Vagina (tissue), 2 donors: ENCODE results near the gene SMAD6. TPM values are rescaled to one million over a fixed set of nuclear protein-coding genes. Genes with fewer than 3 reads are reported as not detected.

Experiments
- DNase-seq, 2 donors: peaks; one replicate each; pipeline ENCODE4 v3.0.0-alpha.2; 2017; ENCODE audit errors: extremely low spot score in 2 of 2
- H3K27ac ChIP-seq: fragments of 200-600 bp; sonication (generic); one replicate; pipeline ENCODE4 v1.5.1; 2019
- H3K27me3 ChIP-seq: fragments of 200-600 bp; sonication (generic); one replicate; pipeline ENCODE4 v1.5.1; 2019
- H3K36me3 ChIP-seq, 2 donors: fragments of 200-600 bp; sonication (generic); one replicate each; pipeline ENCODE4 v1.5.1; 2017 to 2019
- H3K4me1 ChIP-seq: fragments of 200-600 bp; sonication (generic); one replicate; pipeline ENCODE4 v1.5.1; 2019
- H3K4me3 ChIP-seq, 2 donors: fragments of 200-600 bp; sonication (generic); 1 replicate in 1 of 2; 2 replicates in 1 of 2; pipeline ENCODE4 v1.5.1; 2016 to 2019
- H3K9me3 ChIP-seq: fragments of 200-600 bp; sonication (generic); one replicate; pipeline ENCODE4 v1.5.1; 2019
- CTCF ChIP-seq, 3 experiments: fragments of 450-650 bp in 2 of 3; fragments of 200-600 bp in 1 of 3; sonication (generic) in 1 of 3; IDR thresholded peaks; one replicate each; pipeline ENCODE4 v1.5.1; 2017 to 2019; ENCODE audit warnings: antibody characterized with exemption in 3 of 3, mild to moderate bottlenecking in 2 of 3, moderate library complexity in 2 of 3
- POLR2A ChIP-seq, 2 donors: fragments of 450-650 bp; IDR thresholded peaks; one replicate each; pipeline ENCODE4 v1.6.1; 2017; ENCODE audit warnings: antibody characterized with exemption in 2 of 2, mild to moderate bottlenecking in 2 of 2, moderate library complexity in 2 of 2
- POLR2AphosphoS5 ChIP-seq, 2 donors: sonication (generic); formaldehyde crosslinking; IDR thresholded peaks; one replicate each; pipeline ENCODE4 v1.9.0; 2017; ENCODE audit warnings: antibody characterized with exemption in 2 of 2, mild to moderate bottlenecking in 2 of 2, low read depth in 1 of 2; ENCODE audit not compliant: insufficient read depth in 1 of 2
- intact Hi-C: fragments of 100-400 bp; cut with DNase I; formaldehyde crosslinking; loops from one replicate; pipeline ENCODE4 v1.15.1; 2023
- total RNA-seq: library from RNA; depleted of rRNA; stranded (reverse); fragments of >200 nt; gene quantifications from one replicate; pipeline ENCODE4 v1.2.3, GENCODE V29; 2016

The SMAD6 gene
- total RNA-seq, 1 donor from 2014 or later = 28.5 TPM

- intact Hi-C loops = no loop called here
- H3K27me3 ChIP-seq = no peaks in the 10 kb centered on the region
- no peak overlapping the region for H3K27ac ChIP-seq
- TF ChIP-seq POLR2A (IDR thresholded peaks at IDR 0.05) = no peak
- no peak for TF ChIP-seq POLR2AphosphoS5 (IDR thresholded peaks at IDR 0.05; ENCODE audit: insufficient read depth in 1 of 2, low read depth in 1 of 2)
- H3K36me3 ChIP-seq = no peaks in the 10 kb centered on the region
- H3K9me3 ChIP-seq = no peaks in the 10 kb centered on the region
- DNase-seq = no peak
- no peak overlapping the region for H3K4me3 ChIP-seq
- H3K4me1 ChIP-seq = peaks cover 12% of the 10 kb centered on the region
These were observed 5.3 kb upstream of the SMAD6 start for GRCh38 chr15:66696770-66697169.

GRCh38 chr15:66698318-66698961, 3.6 kb upstream of the SMAD6 start:
- intact Hi-C loops = no loop called here
- H3K27me3 ChIP-seq = no peaks in the 10 kb centered on the region
- H3K4me3 ChIP-seq = no peak overlapping the region
- H3K4me1 ChIP-seq = peaks cover 12% of the 10 kb centered on the region
- no peaks in the 10 kb centered on the region for H3K9me3 ChIP-seq
- TF ChIP-seq CTCF (IDR thresholded peaks at IDR 0.05) = peak in 2 of 3 experiments; percentile 30 to 32
- TF ChIP-seq POLR2A (IDR thresholded peaks at IDR 0.05) = no peak
- no peak for DNase-seq
- no peak overlapping the region for H3K27ac ChIP-seq
- H3K36me3 ChIP-seq = no peaks in the 10 kb centered on the region

DNA sequence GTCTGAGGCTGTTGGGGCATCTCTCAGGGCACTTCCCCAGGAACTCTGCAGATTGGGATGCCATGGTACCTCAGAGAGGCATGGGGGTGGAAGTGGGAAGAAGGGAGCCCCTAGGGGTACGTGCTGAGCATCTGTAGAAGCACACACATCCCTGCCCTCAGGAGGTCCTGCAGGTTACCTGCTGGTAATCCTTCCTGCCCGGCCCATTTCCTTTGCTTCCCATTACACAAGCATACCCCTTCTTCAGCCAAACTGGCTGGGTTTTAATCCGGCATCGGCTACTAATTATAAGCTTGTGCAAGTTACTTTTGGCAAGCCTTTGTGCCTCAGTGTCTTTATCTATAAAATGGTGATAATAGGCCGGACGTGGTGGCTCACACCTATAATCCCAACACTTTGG, 3.1 kb upstream of the SMAD6 start:
- Histone ChIP-seq H3K27ac (no peak overlapping the region), H3K9me3 (no peaks in the 10 kb centered on the region), H3K27me3 (no peaks in the 10 kb centered on the region), H3K4me1 (peaks cover 14% of the 10 kb centered on the region), H3K36me3 (no peaks in the 10 kb centered on the region), H3K4me3 (no peak overlapping the region)
- DNase-seq = no peak
- TF ChIP-seq POLR2A (IDR thresholded peaks at IDR 0.05) = no peak
- TF ChIP-seq POLR2AphosphoS5 (IDR thresholded peaks at IDR 0.05; ENCODE audit: insufficient read depth in 1 of 2, low read depth in 1 of 2) = no peak
- TF ChIP-seq CTCF (IDR thresholded peaks at IDR 0.05) = no peak
- intact Hi-C loops = no loop called here

GRCh38 chr15:66700412-66700801, 1.6 kb upstream of the SMAD6 start:
- no peaks in the 10 kb centered on the region for H3K27me3 ChIP-seq
- H3K27ac ChIP-seq = peak overlapping the region; percentile 49
- peak overlapping the region; percentile 53 to 84 for H3K4me3 ChIP-seq
- H3K4me1 ChIP-seq = peaks cover 28% of the 10 kb centered on the region
- no peaks in the 10 kb centered on the region for H3K9me3 ChIP-seq
- H3K36me3 ChIP-seq = no peaks in the 10 kb centered on the region
- intact Hi-C loops = loop anchor here (5.0 kb wide), 1 partner anchor 78 kb away; no protein-coding TSS in a partner anchor
- DNase-seq = no peak
- TF ChIP-seq CTCF (IDR thresholded peaks at IDR 0.05) (no peak), POLR2AphosphoS5 (IDR thresholded peaks at IDR 0.05; ENCODE audit: insufficient read depth in 1 of 2, low read depth in 1 of 2) (no peak), POLR2A (IDR thresholded peaks at IDR 0.05) (no peak)

- TF ChIP-seq CTCF (IDR thresholded peaks at IDR 0.05) = no peak
- peak; percentile 28 to 74 for TF ChIP-seq POLR2AphosphoS5 (IDR thresholded peaks at IDR 0.05; ENCODE audit: insufficient read depth in 1 of 2, low read depth in 1 of 2)
- Histone ChIP-seq H3K4me1 (peaks cover 33% of the 10 kb centered on the region), H3K36me3 (no peaks in the 10 kb centered on the region), H3K9me3 (no peaks in the 10 kb centered on the region), H3K27me3 (no peaks in the 10 kb centered on the region), H3K4me3 (peak overlapping the region; percentile 53 to 84), H3K27ac (peak overlapping the region; percentile 82)
- intact Hi-C loops = loop anchor here (5.0 kb wide), 1 partner anchor 79 kb away; no protein-coding TSS in a partner anchor
- peak in 1 of 2 donors; percentile 94 for DNase-seq
These were observed 1.1 kb upstream of the SMAD6 start for GRCh38 chr15:66700802-66701421.
